KOPT-K1 (cell line): ENCODE data around the gene FMNL3.

Experiments
- H3K27ac ChIP-seq: fragments of 200-600 bp; sonication (generic); 2 replicates; pipeline ENCODE4 v1.5.1; 2016; ENCODE audit warnings: antibody characterized with exemption, mild to moderate bottlenecking, low read depth, low read length; ENCODE audit not compliant: poor library complexity, severe bottlenecking
- H3K36me3 ChIP-seq: fragments of 200-600 bp; sonication (generic); 2 replicates; pipeline ENCODE4 v1.5.1; 2017; ENCODE audit warnings: antibody characterized with exemption, mild to moderate bottlenecking, low read length, moderate library complexity; ENCODE audit not compliant: insufficient read depth
- H3K9me3 ChIP-seq: fragments of 200-600 bp; sonication (generic); 2 replicates; pipeline ENCODE4 v1.5.1; 2017; ENCODE audit warnings: antibody characterized with exemption, low read length, mild to moderate bottlenecking; ENCODE audit not compliant: insufficient read depth, poor library complexity, severe bottlenecking

FMNL3 gene

GRCh38 chr12:49603721-49604120 is 103.5 kb downstream of the FMNL3 start:
- no peak overlapping the region for H3K27ac ChIP-seq
- no peaks in the 10 kb centered on the region for H3K36me3 ChIP-seq
- H3K9me3 ChIP-seq = no peaks in the 10 kb centered on the region

GRCh38 chr12:49599961-49600360 is 107.2 kb downstream of the FMNL3 start:
- no peaks in the 10 kb centered on the region for H3K9me3 ChIP-seq
- H3K27ac ChIP-seq = no peak overlapping the region
- no peaks in the 10 kb centered on the region for H3K36me3 ChIP-seq

- Histone ChIP-seq H3K9me3 (no peaks in the 10 kb centered on the region), H3K36me3 (no peaks in the 10 kb centered on the region), H3K27ac (no peak overlapping the region)
Observed at GRCh38 chr12:49598527-49598926, 108.7 kb downstream of the FMNL3 start.

GRCh38 chr12:49588721-49589516 is 118.3 kb downstream of the FMNL3 start:
- H3K27ac ChIP-seq = no peak overlapping the region
- no peaks in the 10 kb centered on the region for H3K9me3 ChIP-seq
- H3K36me3 ChIP-seq = peaks cover 23% of the 10 kb centered on the region

GRCh38 chr12:49588281-49588680 is 118.9 kb downstream of the FMNL3 start:
- Histone ChIP-seq H3K27ac (no peak overlapping the region), H3K9me3 (no peaks in the 10 kb centered on the region), H3K36me3 (peaks cover 29% of the 10 kb centered on the region)

- no peak overlapping the region for H3K27ac ChIP-seq
- H3K36me3 ChIP-seq = peaks cover 29% of the 10 kb centered on the region
- no peaks in the 10 kb centered on the region for H3K9me3 ChIP-seq
Observed at GRCh38 chr12:49587174-49587908, 119.9 kb downstream of the FMNL3 start.
